ENCODE results near the gene AATF. TPM values are rescaled to one million over a fixed set of nuclear protein-coding genes. Genes with fewer than 3 reads are reported as not detected.

AATF gene
- total RNA-seq, 1 donor from 2014 or later = 22.5 TPM

GRCh38 chr17:37041932-37042331 is 93.2 kb downstream of the AATF start:
- Mint-ChIP-seq H3K27ac (ENCODE audit: unreplicated experiment) (no peak overlapping the region), H3K36me3 (ENCODE audit: unreplicated experiment) (peaks cover 9% of the 10 kb centered on the region), H3K9me3 (ENCODE audit: unreplicated experiment) (peaks cover 2% of the 10 kb centered on the region), H3K4me1 (ENCODE audit: low read depth, unreplicated experiment) (peaks cover 18% of the 10 kb centered on the region), H3K4me3 (ENCODE audit: unreplicated experiment) (no peak overlapping the region), H3K27me3 (ENCODE audit: unreplicated experiment) (no peaks in the 10 kb centered on the region)
- no peak for DNase-seq
- no peak for TF ChIP-seq CTCF (IDR thresholded peaks at IDR 0.05; ENCODE audit: partially characterized antibody, unreplicated experiment)

- Mint-ChIP-seq H3K27me3 (ENCODE audit: unreplicated experiment) (no peaks in the 10 kb centered on the region), H3K9me3 (ENCODE audit: unreplicated experiment) (peaks cover 2% of the 10 kb centered on the region), H3K27ac (ENCODE audit: unreplicated experiment) (peak overlapping the region; percentile 5), H3K4me3 (ENCODE audit: unreplicated experiment) (no peak overlapping the region), H3K4me1 (ENCODE audit: low read depth, unreplicated experiment) (peaks cover 23% of the 10 kb centered on the region), H3K36me3 (ENCODE audit: unreplicated experiment) (peaks cover under 1% of the 10 kb centered on the region)
- DNase-seq = no peak
- TF ChIP-seq CTCF (IDR thresholded peaks at IDR 0.05; ENCODE audit: partially characterized antibody, unreplicated experiment) = no peak
These were observed 94.4 kb downstream of the AATF start for GRCh38 chr17:37043201-37043600.

DNA sequence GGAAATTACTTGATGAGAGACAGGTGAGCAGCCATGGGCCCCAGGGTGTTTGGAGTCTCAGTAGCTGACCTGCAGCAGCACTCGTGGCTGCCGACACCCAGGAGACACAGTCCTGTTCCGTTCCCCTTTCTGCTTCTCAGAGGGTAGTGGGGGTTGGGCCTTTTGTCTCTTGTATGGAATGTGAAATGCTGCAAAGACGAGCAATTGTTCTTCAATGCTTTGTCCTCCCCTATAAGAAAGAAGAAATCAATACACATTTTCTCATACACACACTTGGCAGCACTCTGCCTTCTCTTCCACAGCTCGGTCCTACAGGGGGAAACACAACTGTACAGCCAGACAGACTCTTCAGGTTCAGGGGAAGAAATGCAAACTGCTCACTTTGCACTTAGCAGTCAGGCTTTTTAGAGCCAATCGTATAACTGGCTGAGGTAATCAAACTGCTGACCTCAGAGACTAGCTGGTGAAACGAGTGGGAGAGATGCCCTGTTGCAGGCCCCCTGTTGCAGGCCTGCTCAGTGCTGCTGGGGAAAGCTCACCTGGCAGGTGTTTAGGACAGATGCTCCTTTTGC is 96.7 kb downstream of the AATF start:
- no peak for DNase-seq
- peak overlapping the region; percentile 9 for H3K27ac Mint-ChIP-seq (ENCODE audit: unreplicated experiment)

DNA sequence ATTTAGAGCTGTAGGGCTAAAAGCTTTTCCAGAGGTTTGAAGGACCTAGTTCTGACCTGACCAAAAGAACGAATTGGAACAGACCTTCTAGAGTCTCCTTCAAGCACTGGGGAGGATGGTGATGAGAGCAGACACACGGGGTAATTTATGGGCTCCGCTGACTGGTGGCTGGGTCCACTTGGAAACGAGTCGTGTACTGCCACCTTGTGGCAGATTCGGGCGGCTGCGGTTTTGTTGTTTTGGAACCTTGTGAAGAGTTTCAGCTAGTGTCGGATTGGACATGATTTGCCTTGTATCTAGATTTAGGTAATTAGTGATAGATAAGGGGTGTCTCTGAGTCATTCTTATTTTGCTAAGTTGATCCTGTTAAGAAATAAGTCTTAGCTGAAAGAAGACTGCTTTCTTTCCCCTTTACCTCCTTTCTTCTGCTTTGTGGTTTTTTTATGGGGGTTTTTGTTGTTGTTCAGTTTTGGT is 98.9 kb downstream of the AATF start:
- TF ChIP-seq CTCF (IDR thresholded peaks at IDR 0.05; ENCODE audit: partially characterized antibody, unreplicated experiment) = peak; percentile 93
- H3K27ac Mint-ChIP-seq (ENCODE audit: unreplicated experiment) = no peak overlapping the region
- peaks cover 2% of the 10 kb centered on the region for H3K27me3 Mint-ChIP-seq (ENCODE audit: unreplicated experiment)
- peak; percentile 87 for DNase-seq
- H3K4me3 Mint-ChIP-seq (ENCODE audit: unreplicated experiment) = no peak overlapping the region
- peaks cover 2% of the 10 kb centered on the region for H3K9me3 Mint-ChIP-seq (ENCODE audit: unreplicated experiment)
- H3K36me3 Mint-ChIP-seq (ENCODE audit: unreplicated experiment) = no peaks in the 10 kb centered on the region
- H3K4me1 Mint-ChIP-seq (ENCODE audit: low read depth, unreplicated experiment) = peaks cover 29% of the 10 kb centered on the region

More for the DNA sequence above, 96.7 kb downstream of the AATF start:
- peaks cover 2% of the 10 kb centered on the region for H3K27me3 Mint-ChIP-seq (ENCODE audit: unreplicated experiment)
- H3K4me1 Mint-ChIP-seq (ENCODE audit: low read depth, unreplicated experiment) = peaks cover 27% of the 10 kb centered on the region
- H3K36me3 Mint-ChIP-seq (ENCODE audit: unreplicated experiment) = no peaks in the 10 kb centered on the region
- H3K4me3 Mint-ChIP-seq (ENCODE audit: unreplicated experiment) = peak overlapping the region; percentile 17
- peaks cover 2% of the 10 kb centered on the region for H3K9me3 Mint-ChIP-seq (ENCODE audit: unreplicated experiment)
- no peak for TF ChIP-seq CTCF (IDR thresholded peaks at IDR 0.05; ENCODE audit: partially characterized antibody, unreplicated experiment)

DNA sequence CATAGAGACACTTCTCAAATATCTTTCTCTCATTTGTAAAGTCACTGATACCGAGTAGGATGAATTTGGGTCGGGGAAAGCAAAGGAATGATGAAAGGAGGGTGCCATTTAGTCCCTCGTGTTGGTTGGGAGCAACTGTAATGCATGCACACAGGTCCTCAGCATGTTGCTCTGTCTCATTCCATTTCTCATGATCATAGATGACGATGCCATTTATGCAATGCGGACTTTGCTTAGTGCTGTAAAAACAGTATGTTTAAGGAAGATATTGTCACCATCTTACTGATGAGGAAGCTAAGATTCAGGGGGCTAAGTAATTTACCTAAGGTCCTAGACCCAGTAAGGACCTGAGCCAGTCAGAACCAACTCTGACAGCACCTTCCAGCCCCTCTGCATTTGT is 100.1 kb downstream of the AATF start:
- Mint-ChIP-seq H3K4me1 (ENCODE audit: low read depth, unreplicated experiment) (peaks cover 29% of the 10 kb centered on the region), H3K27me3 (ENCODE audit: unreplicated experiment) (peaks cover 2% of the 10 kb centered on the region), H3K4me3 (ENCODE audit: unreplicated experiment) (no peak overlapping the region), H3K9me3 (ENCODE audit: unreplicated experiment) (peaks cover 2% of the 10 kb centered on the region), H3K36me3 (ENCODE audit: unreplicated experiment) (no peaks in the 10 kb centered on the region), H3K27ac (ENCODE audit: unreplicated experiment) (no peak overlapping the region)
- no peak for TF ChIP-seq CTCF (IDR thresholded peaks at IDR 0.05; ENCODE audit: partially characterized antibody, unreplicated experiment)
- DNase-seq = no peak
